KMS-11 (cell line): Measurements from ENCODE around the gene ATP5PO.

Experiments used
- H2AFZ ChIP-seq: fragments of 200-600 bp; sonication (generic); 2 replicates; pipeline ENCODE4 v1.6.1; 2016; ENCODE audit warnings: antibody characterized with exemption, mixed run types, low read depth
- H3K27ac ChIP-seq: fragments of 200-600 bp; sonication (generic); 2 replicates; pipeline ENCODE4 v1.6.1; 2016; ENCODE audit warnings: mild to moderate bottlenecking, mixed run types
- H3K27me3 ChIP-seq: fragments of 200-600 bp; sonication (generic); 2 replicates; pipeline ENCODE4 v1.6.1; 2017; ENCODE audit warnings: mild to moderate bottlenecking, low read depth, mixed run types, moderate library complexity; ENCODE audit not compliant: insufficient read depth
- H3K36me3 ChIP-seq: fragments of 200-600 bp; sonication (generic); 2 replicates; pipeline ENCODE4 v1.6.1; 2017; ENCODE audit warnings: mild to moderate bottlenecking, mixed run types; ENCODE audit not compliant: insufficient read depth
- H3K4me1 ChIP-seq: fragments of 200-600 bp; sonication (generic); 2 replicates; pipeline ENCODE4 v1.6.1; 2016; ENCODE audit warnings: mild to moderate bottlenecking, low read depth, mixed run types; ENCODE audit not compliant: poor library complexity, severe bottlenecking
- H3K4me2 ChIP-seq: fragments of 200-600 bp; sonication (generic); 2 replicates; pipeline ENCODE4 v1.7.0; 2016; ENCODE audit warnings: mild to moderate bottlenecking, mixed run types
- H3K4me3 ChIP-seq: fragments of 200-600 bp; sonication (generic); IDR thresholded peaks from 2 replicates; pipeline ENCODE4 v1.6.1; 2017; ENCODE audit warnings: low read depth, low read length, mixed read lengths; ENCODE audit not compliant: insufficient read depth
- H3K79me2 ChIP-seq: fragments of 200-600 bp; sonication (generic); 2 replicates; pipeline ENCODE4 v1.6.1; 2016; ENCODE audit warnings: low read depth, mixed run types; ENCODE audit not compliant: insufficient read depth
- H3K9ac ChIP-seq: fragments of 200-600 bp; sonication (generic); 2 replicates; pipeline ENCODE4 v1.6.1; 2016; ENCODE audit warnings: mild to moderate bottlenecking, mixed run types
- H4K20me1 ChIP-seq: fragments of 200-600 bp; sonication (generic); 2 replicates; pipeline ENCODE4 v1.6.1; 2016; ENCODE audit warnings: mild to moderate bottlenecking, mixed run types; ENCODE audit not compliant: insufficient read depth
- TF ChIP-seq, protein P1 (sequence below): fragments of 200-600 bp; sonication (generic); conservative IDR thresholded peaks from 2 replicates; pipeline ENCODE4 v1.6.1; 2017; ENCODE audit warnings: low read depth, mild to moderate bottlenecking, antibody characterized with exemption, low read length, moderate library complexity, mixed read lengths

ATP5PO gene

DNA sequence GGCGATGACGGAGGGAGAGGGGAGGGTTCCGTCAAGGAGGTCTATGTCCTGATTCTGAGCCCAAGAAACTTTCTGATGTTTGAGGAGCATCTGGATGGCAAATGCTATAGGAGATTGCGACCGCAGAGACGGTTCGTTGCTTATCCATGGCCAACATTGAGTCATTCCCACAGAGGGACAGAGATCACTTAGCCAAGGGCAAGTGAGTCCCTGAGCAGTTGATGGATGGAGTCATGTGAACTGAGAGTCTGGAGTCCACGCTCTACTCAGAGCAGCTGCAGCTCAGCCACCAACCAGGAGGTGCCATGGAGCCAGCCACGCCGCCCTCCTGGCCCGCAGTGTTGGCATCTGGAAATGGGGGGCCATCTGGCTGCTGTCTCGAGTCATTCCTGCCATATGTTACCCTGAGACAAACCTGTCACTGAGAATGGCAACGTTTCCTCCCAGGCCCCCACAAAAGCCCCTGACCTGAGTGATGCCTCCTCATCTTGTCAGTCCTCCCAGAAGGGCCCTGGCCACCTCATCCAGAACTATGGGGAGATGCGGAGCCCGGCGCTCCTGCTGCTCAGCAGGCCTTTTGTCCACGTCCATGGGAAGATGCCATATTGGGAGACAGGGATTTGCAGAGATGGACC is 58.6 kb downstream of the ATP5PO start:
- Histone ChIP-seq H3K79me2 (no peaks in the 10 kb centered on the region), H3K4me3 (no peak overlapping the region), H3K27me3 (no peaks in the 10 kb centered on the region), H3K4me2 (no peak overlapping the region), H3K9ac (no peak overlapping the region), H2AFZ (no peak overlapping the region), H4K20me1 (no peaks in the 10 kb centered on the region), H3K36me3 (no peaks in the 10 kb centered on the region), H3K4me1 (no peaks in the 10 kb centered on the region), H3K27ac (no peak overlapping the region)
- TF ChIP-seq, protein P1, sequence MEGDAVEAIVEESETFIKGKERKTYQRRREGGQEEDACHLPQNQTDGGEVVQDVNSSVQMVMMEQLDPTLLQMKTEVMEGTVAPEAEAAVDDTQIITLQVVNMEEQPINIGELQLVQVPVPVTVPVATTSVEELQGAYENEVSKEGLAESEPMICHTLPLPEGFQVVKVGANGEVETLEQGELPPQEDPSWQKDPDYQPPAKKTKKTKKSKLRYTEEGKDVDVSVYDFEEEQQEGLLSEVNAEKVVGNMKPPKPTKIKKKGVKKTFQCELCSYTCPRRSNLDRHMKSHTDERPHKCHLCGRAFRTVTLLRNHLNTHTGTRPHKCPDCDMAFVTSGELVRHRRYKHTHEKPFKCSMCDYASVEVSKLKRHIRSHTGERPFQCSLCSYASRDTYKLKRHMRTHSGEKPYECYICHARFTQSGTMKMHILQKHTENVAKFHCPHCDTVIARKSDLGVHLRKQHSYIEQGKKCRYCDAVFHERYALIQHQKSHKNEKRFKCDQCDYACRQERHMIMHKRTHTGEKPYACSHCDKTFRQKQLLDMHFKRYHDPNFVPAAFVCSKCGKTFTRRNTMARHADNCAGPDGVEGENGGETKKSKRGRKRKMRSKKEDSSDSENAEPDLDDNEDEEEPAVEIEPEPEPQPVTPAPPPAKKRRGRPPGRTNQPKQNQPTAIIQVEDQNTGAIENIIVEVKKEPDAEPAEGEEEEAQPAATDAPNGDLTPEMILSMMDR, result no peak

- TF ChIP-seq, protein P1, result 0 out of 2 replicates have a peak, but pooled peaks have one; percentile 13
- H4K20me1 ChIP-seq, result no peaks in the 10 kb centered on the region
- no peaks in the 10 kb centered on the region for H3K36me3 ChIP-seq
- no peak overlapping the region for H3K4me3 ChIP-seq
- H3K27ac ChIP-seq, result no peak overlapping the region
- no peak overlapping the region for H3K4me2 ChIP-seq
- H3K27me3 ChIP-seq, result no peaks in the 10 kb centered on the region
- H3K4me1 ChIP-seq, result no peaks in the 10 kb centered on the region
- no peak overlapping the region for H2AFZ ChIP-seq
- H3K79me2 ChIP-seq, result no peaks in the 10 kb centered on the region
- no peak overlapping the region for H3K9ac ChIP-seq
Observed at GRCh38 chr21:33855190-33855589, 60.4 kb downstream of the ATP5PO start.

- TF ChIP-seq, protein P1, result no peak
- Histone ChIP-seq H3K36me3 (no peaks in the 10 kb centered on the region), H3K4me3 (no peak overlapping the region), H3K27ac (no peak overlapping the region), H3K9ac (no peak overlapping the region), H3K27me3 (no peaks in the 10 kb centered on the region), H3K79me2 (no peaks in the 10 kb centered on the region), H4K20me1 (no peaks in the 10 kb centered on the region), H3K4me2 (no peak overlapping the region), H2AFZ (no peak overlapping the region), H3K4me1 (no peaks in the 10 kb centered on the region)
Observed at GRCh38 chr21:33854604-33855003, 61.0 kb downstream of the ATP5PO start.
